ENCODE data around the gene CD24. TPM values are rescaled to one million over a fixed set of nuclear protein-coding genes. Genes with fewer than 3 reads are reported as not detected.

The CD24 gene
- total and polyA plus RNA-seq, 10 of the 15 experiments (the other 5 are each of a cell fraction or from before 2014, with no cell fraction given): 0.19 to 21.2 (median 9.0) TPM

DNA sequence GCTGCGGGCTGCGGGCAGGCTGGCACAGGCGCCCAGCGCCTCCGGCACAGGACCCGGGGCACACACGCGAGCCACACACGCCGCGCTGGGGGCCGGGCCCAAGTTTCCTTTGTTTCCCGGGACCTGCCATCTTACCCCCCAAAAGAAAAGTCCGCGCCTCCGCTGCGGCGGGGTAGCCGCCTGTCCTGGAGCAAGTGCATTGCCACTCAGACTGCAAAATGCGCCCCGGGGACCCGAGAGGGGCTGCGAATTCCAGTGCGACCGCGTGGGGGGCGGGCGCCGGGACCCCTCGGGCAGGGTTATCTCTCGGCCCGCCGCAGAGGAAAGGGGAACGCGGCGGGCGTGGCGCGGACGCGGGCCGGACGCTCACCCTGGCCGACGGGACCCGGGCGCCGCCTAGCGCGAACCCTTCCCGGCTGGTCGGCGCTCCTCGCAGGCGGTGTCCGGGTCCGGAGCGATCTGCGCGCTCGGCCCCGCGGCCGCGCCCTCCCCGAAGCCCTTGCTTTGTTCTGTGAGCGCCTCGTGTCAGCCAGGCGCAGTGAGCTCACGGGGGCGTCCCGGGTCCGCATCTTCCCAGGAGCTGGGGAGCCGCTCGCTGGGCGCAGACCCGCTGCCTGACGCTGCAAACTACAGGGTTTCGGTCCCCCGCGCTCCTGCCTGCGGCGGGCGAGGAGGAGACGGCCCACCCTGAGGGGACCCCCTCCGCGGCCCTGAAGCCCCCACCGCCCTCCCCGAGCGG, 639 bp upstream of the CD24 start (continued):
- no peak for TF ChIP-seq ZBTB4 (CRISPR knock-in tag; IDR thresholded peaks at IDR 0.05)

GRCh38 chr6:106973836-106974335, 643 bp downstream of the CD24 start:
- peak overlapping the region; percentile 10; the same call in 1 of the 2 replicates for H2AFZ ChIP-seq (ENCODE audit: control insufficient read depth, low read depth, low read length)
- no peaks in the 10 kb centered on the region for H4K20me1 ChIP-seq (ENCODE audit: control insufficient read depth, insufficient read depth)
- H3K4me2 ChIP-seq (ENCODE audit: control insufficient read depth, insufficient read depth): peak overlapping the region; percentile 95
- DNase-seq (ENCODE audit: low read depth, low spot score): no peak
- no peak overlapping the region for H3K27ac ChIP-seq (ENCODE audit: control insufficient read depth, insufficient read depth)
- intact Hi-C loops (cut with micrococcal nuclease; ENCODE audit: unreplicated experiment): no loop called here
- RAD21 ChIA-PET (ENCODE audit: unreplicated experiment): no interaction called here
- in situ Hi-C loops (cut with MboI): no loop called here
- WGBS (ENCODE audit: insufficient coverage, insufficient replicate concordance, low lambda C conversion rate, missing lambda C conversion rate): under 1% methylated on average over 32 of the region's 32 CpGs
- POLR2A ChIA-PET: no interaction called here
- peaks cover 11 to 13% of the 10 kb centered on the region in 2 experiments; a peak in 3 of 4 replicates for H3K27me3 ChIP-seq (replicated peaks in 1 of 2; ENCODE audit: control insufficient read depth in 2 of 2, insufficient read depth in 2 of 2, low read length in 1 of 2)
- H3K4me1 ChIP-seq (ENCODE audit: control insufficient read depth, insufficient read depth, low read length): peaks cover 7% of the 10 kb centered on the region; the same call in 1 of the 2 replicates
- H3K79me2 ChIP-seq (ENCODE audit: control insufficient read depth, insufficient read depth, low read length): no peaks in the 10 kb centered on the region
- no peak for FAIRE-seq
- CTCF ChIA-PET: interaction anchor here (0.6 to 1.3 kb wide), 2 partner anchors 135 to 364 kb away, joined by 3 read pairs; no protein-coding TSS in a partner anchor
- TF ChIP-seq HCFC1 (IDR thresholded peaks at IDR 0.05; ENCODE audit: low read length) (no peak), ZNF384 (IDR thresholded peaks at IDR 0.05; ENCODE audit: borderline replicate concordance, low read depth, low read length) (no peak), PAX8 (IDR thresholded peaks at IDR 0.05) (no peak), MEF2B (IDR thresholded peaks at IDR 0.05; ENCODE audit: partially characterized antibody, poor library complexity, severe bottlenecking) (peak; percentile 61), EED (IDR thresholded peaks at IDR 0.05; ENCODE audit: low read depth) (peak; percentile 16; the same call in 1 of the 2 replicates), HDAC6 (IDR thresholded peaks at IDR 0.05; ENCODE audit: unreplicated experiment) (peak; percentile 34), NR2F1 (conservative IDR thresholded peaks at IDR 0.05) (no peak)
- H3K9me3 ChIP-seq (replicated peaks; ENCODE audit: control insufficient read depth, insufficient read depth, low read length): no peaks in the 10 kb centered on the region
- SMC1A ChIA-PET (ENCODE audit: uncharacterized antibody, unreplicated experiment): interaction anchor here (1.3 kb wide), 1 partner anchor 366 kb away, joined by 6 read pairs; no protein-coding TSS in a partner anchor
- H3K36me3 ChIP-seq (ENCODE audit: control insufficient read depth in 2 of 2, insufficient read depth in 2 of 2, low read length in 1 of 2): no peaks in the 10 kb centered on the region
- no TSS peak for BruUV-seq (replicated peaks)
- peak overlapping the region; percentile 71 for H3K4me3 ChIP-seq
- H3K9ac ChIP-seq (ENCODE audit: control insufficient read depth, insufficient read depth, low read length): peak overlapping the region; percentile 40; the same call in 1 of the 2 replicates
- no peak for ATAC-seq
